Measurements from ENCODE around the gene SHC3.

GRCh38 chr9:89048616-89049015 is 130.0 kb downstream of the SHC3 start:
- TF ChIP-seq CTCF (IDR thresholded peaks at IDR 0.05) = no peak
- no peak for TF ChIP-seq POLR2A (IDR thresholded peaks at IDR 0.05)

All from esophagus squamous epithelium (tissue), 4 donors.